AG20443 (cell line): ENCODE results near the gene MX2.
"Not testable (repeated sequence)": the region's sequence is repeated elsewhere in the genome, so short reads cannot be mapped to it uniquely, and the experiment has no call there.

Experiments used
- DNase-seq: peaks from one replicate; pipeline ENCODE4 v3.0.0; 2012; ENCODE audit warnings: low spot score, mixed read lengths

The MX2 gene, protein sequence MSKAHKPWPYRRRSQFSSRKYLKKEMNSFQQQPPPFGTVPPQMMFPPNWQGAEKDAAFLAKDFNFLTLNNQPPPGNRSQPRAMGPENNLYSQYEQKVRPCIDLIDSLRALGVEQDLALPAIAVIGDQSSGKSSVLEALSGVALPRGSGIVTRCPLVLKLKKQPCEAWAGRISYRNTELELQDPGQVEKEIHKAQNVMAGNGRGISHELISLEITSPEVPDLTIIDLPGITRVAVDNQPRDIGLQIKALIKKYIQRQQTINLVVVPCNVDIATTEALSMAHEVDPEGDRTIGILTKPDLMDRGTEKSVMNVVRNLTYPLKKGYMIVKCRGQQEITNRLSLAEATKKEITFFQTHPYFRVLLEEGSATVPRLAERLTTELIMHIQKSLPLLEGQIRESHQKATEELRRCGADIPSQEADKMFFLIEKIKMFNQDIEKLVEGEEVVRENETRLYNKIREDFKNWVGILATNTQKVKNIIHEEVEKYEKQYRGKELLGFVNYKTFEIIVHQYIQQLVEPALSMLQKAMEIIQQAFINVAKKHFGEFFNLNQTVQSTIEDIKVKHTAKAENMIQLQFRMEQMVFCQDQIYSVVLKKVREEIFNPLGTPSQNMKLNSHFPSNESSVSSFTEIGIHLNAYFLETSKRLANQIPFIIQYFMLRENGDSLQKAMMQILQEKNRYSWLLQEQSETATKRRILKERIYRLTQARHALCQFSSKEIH

DNA sequence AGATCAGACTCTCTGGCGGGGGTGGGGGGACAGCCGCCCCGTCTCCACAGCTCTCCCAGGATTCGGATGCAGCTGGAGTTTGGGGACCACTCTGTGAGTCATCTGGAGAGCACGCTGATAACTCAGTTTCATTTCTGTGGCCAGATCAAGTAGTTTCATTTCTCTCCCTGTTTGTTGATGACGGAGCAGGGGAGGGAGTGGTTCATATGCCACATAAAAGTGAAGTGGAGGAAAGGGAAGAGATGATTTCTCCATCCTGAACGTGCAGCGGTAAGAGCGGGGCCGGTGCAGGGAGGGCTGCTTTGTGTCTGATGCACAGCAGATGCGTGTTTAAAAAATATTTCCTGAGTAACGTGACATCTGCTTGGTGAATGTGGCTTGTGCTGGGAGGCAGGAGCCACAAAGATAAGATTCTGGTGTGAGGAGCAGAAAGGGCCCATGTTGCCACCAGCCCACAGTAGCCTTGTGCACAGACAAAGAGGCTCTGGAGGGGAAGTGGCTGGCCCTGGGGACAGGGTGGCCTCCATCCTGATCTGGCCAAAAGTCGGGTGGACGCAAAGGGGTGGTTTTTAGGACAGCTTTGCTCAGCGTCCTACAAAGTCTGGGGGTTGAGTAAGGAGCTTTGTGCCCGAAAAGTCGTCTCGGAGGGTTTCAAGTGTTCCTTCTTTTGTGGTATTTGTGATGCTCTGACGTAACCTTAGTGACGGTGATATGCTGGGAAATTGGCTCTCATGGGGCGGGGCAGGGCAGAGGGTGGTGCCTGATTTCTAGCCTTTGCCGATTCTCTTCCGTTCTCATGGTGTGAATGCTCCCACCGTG is at the start of gene MX2:
TSS of gene MX2 (plus strand) at position 242 of the 819 bp plus-strand sequence. CDS start 14,880 bp downstream, outside the sequence.
- peak; percentile 85 for DNase-seq

DNA sequence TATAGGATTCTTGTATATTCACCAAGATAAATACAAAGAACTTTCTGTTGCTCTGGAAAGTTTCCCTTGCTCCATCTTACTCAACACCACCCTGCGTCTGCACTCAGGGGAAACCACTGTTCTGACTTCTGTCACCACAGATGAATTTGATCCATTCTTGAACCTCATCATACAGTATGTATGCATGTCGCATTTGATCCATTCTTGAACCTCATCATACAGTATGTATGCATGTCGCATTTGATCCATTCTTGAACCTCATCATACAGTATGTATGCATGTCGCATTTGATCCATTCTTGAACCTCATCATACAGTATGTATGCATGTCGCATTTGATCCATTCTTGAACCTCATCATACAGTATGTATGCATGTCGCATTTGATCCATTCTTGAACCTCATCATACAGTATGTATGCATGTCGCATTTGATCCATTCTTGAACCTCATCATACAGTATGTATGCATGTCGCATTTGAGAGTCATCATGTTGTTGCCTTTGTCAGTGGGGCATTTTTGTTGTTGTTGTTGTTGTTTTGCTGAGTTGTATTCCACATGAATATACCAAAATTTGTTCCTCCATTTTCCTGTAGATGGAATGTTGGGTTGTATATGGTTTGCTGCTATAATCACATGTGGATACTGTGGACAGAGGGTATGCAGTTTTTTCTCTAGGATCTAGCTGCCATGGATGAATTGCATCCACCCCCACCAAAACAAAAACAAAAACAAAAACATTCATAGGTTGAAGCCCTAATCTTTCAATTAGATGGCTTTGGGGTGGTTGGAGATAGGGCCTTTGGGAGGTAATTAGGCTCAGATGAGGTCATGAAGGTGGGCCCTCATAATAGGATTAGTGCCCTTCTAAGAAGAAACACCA is 48.3 kb upstream of the MX2 start:
- DNase-seq: not testable (repeated sequence)

DNA sequence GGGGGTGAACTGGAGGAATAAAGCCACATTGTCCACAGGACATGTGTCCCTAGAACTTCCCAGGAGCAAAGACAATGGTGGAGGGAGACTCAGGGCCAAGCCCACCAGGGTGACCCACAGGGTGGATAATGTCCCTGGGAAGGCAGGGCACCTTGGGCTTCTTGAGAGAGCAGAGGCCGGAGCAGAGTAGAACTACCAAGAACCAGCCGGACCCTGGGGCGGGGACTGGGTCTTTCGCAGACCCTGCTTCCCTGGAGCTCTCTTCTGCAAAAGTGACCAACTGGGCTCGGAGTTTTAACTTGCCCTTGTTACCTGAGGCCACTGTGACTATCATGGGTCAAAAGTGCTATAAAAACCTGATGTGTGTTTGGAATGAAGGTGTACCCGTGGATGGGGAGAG is 46.1 kb upstream of the MX2 start:
- DNase-seq: no peak

DNA sequence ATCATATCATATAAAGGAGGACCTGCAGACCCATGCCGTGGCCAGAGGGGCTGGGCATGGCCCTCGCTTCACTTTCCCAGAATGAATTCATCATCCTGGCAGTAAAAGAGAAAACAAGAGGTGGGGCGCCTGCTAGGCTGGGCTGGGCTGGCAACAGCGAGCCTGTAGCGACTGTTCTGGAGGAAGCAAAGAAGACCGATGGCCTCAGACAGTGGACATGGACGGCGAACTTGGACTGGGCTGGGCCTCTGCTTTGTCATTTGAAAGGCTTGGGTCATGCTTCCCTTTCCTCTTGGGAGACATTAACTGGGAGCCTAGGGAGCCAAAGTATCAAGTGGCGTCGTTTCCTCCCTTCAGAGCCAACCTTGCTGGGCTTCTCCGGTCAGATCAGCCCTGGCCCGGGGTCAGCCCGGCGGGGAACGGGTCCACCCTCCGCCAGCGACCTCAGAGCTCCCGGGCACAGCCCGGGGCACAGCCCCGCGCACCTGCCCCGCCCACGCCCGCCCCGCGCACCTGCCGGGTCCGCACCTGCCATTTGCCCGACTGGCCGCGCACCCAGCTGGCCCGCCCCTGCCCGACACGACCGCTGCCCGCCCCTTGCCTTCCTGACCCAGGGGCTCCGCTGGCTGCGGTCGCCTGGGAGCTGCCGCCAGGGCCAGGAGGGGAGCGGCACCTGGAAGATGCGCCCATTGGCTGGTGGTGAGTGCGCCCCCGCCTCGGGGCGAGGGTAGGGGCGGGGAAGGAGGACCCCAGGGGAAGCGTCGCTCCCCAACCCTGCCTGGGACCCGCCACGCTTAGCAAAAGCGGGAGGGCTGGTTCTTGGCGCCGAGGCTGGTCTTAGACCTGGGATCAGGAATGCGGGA is 45.4 kb upstream of the MX2 start, which contains the start of gene FAM3B:
TSS of gene FAM3B (plus strand) at position 602 of the 863 bp plus-strand sequence. CDS start at position 681, 79 bp downstream.
- no peak for DNase-seq

DNA sequence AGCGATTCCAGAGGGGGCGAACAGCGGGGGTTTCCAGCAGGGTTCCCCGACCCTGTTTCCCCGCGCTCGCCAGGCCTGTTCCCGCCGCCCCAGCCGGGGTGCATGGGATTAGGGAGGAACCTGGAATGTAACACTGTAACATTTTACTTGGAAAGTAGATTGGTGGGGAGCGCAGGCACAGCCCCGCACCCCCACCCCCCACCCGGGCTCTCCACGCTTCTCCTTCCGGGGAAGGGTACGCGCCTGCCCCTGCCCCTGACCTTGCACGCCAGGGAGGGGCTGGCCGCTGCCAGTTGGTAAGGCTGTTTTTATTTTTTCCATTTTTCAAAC is 44.8 kb upstream of the MX2 start:
- DNase-seq: no peak

DNA sequence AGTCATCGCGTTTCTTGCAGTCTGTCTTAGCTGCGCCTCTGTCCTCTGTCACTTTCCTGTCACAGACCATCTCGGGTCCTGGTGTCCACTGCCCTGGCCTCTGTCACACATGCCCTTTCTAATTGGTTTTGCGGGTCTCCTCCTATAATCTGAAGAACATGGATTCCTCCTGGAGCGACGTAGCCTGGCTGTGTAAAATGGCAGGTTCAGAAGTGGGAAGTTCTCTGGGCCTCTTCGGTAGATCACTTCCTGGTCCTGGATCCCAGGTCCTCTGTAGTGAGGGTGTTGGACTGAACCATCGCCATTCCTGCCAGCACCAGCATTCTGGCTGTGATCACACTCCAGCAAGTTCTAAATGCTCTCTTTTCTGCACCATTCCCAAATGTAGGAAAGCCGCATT is 44.4 kb upstream of the MX2 start:
- DNase-seq: no peak

DNA sequence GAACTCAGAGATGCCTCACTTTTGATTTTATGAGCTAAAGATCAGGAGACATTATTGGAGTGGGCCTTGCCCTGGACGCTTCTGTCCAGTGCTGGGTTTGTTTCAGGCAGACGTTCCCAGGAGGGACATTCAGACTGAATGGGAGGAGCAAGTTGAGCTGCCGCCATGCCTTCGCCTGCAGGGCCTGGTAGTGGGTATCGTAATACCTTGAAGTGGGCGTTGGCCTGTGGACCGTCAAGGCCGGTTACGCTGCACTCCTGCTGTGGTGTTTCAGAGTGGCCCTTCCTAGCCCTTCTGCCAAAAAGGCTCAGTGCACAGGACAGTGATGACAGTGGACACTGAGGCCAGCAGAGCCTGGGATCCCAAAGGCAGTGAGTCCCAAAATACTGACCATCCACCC is 43.6 kb upstream of the MX2 start:
- no peak for DNase-seq

DNA sequence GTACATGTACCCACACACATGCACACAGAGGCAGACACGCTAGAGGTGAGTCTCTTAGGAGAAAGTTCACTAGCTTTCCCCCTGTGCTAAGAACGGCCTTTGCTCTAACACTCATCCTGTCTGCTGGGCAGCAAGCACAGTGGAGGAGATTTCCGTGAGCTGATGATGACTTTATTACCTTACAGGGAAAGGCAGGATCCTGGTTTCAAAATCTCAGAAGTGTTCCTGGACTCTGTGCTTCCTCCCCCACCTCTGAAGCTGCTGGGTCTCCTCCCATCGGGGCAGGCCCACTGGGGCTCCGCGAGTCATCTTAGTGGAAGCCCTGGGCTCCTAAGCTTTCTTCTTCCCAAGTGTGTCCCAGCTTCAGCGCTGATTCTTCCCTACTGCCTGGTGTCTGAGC is 42.6 kb upstream of the MX2 start:
- no peak for DNase-seq

DNA sequence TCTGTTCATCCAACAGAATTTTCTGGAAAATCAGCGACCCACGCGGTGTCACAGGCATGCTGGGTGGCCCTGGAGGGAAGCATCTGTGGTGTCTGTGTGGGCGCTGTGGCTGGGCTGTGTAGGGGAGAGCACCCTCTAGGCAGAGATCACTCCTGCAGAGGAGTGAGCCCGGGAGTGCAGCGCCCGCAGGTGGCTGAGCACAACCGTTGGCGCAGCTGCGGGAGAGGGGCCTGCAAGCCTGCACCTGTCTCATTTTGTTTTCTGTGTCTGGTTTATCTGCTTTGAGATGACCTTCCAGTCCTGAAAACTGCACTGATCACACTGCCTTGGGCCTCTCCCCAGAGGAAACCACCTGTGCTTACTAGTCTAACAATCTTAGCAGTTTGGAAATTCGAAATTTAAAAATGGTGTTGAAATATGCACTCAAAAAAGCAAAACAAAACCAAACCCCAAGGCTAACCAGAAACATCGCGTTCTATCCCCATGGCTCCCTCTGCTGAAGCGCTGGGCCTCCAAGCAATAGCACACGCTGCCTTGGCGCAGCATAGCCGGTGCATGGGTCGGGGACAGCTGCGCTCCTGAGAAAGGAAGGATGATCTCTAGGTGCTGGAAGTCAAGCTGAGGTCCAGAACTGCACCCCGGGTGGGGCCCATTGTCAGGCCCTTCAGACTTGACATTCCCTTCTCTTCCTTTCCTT is 40.5 kb upstream of the MX2 start:
- no peak for DNase-seq

DNA sequence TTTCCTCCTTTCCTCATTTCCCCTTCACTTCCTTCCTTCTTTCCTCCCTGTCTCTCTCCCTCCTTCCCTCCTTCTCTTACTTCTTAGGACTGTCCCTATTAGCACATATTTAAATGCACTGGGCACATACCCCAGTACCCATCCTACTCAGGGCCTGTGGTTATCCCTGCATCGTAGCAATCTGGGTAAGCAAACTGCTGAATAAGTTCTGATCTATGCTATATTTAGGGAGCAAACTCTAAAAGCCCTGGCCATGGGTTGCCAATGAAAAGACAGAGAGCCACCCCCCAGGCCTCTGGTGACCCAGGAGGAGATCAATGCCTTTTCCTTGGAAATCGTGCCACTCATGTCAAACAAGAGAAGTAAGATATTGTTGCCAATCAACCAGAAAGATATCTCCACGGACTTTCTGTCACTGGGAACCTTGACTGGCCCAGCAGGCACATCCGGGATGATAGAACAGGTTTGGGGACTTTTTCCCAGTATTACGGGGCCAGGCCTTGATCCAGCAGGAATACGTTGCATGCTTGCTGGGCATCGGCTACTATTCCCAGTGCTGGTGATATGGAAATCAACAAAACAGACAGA is 39.8 kb upstream of the MX2 start:
- DNase-seq: no peak

DNA sequence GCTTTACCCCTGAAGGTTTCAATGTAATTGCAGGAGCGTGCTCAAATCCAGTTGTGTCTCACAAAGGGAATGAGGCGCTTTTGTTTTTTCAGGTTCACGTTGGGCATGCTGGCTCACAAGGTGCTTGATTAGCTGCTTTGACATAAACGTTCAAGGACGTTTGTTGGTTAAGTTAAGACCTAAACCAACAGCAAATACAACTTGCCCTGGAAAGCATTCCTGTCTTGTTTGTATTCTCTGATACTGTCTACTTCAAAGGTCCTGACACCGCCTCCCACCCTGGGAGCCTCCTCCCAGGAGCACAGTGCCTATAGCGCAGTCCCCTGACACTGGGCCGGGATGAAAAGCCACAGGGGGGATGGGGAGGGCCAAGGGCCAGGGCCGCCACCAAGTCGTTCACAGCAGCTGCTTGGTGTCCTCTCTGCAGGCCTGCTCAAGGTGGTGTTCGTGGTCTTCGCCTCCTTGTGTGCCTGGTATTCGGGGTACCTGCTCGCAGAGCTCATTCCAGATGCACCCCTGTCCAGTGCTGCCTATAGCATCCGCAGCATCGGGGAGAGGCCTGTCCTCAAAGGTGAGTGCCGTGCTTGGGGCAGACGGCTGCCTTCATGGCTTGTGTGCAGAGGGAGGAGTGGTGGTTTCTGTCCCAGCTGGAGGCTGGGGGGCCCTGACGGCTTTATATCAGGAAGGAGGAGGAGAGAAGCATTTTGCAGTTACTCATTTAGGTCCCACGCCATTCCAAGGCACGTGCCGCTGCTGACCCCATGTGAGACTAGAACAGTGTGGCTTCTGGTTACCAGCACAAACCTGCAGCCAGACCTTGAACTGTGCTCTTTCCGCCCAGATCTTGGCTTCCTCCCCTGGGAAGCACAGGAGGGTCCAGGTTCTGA is 39.1 kb upstream of the MX2 start:
- no peak for DNase-seq

DNA sequence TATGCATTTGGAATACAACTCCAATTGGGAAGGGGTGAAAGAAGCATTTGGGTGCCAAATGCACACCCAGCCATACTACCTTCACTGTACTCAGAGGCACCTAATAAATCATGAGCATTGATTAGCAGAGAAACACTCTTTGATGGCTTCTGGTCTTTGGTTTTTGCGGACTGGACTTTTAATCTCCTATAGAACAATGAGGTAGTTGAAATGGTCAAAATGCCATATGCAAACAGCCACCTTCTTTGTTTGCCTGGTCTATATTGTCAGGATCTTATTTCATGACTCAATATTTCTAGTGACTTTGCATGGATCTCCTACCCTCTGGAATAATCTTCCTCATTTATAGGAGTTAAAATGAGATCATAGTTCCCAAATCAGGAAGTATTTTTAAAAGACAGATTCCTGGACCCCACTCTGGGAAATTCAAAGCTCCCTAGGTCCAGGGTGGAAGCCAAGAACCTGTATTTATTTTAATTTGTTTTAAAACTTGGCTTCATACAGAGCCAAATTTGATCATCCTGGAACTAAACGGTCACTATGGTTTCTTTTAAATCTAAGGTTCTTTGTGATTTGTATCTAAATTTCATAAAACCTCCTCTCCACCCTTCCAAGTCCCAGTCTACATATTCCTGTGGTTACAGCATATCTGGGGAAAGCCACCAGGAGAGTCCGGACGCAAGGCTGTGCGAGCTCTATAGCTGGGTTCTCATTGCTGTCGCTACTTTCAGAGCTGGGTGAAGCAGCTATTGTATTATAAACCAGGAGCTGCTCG is 36.5 kb upstream of the MX2 start:
- DNase-seq: no peak

DNA sequence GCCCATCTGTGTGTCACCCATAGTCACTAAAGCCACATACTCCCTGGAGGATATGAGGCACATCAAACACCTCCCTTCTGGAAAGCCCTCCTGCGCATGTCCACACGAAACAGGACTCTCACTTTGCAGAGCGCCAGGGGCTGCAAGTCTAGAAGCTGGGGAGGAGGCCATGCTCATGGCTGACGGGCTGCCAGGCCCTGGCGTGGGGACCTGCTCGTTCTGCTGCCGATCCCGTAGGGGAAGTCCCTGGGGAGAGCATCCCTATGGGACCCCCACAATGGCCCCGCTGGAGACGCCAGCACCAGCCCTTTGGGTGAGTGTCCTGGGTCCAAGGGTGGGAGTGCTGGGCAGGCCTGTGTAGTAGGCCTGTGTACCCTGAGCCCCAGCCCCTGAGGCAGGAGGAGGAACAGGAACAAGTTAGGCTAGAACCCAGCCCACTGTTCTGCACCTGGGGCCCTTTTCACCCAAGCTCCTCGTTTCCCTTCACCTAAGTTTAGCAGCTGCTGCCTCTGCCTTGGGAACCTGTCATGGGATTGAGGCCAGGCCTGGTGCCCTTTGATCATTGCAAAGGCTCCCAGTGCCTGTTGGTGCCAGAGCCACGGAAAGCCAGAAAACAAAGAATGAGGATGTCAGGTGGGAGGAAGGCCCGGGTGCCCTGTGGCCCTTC is 35.3 kb upstream of the MX2 start:
- no peak for DNase-seq

DNA sequence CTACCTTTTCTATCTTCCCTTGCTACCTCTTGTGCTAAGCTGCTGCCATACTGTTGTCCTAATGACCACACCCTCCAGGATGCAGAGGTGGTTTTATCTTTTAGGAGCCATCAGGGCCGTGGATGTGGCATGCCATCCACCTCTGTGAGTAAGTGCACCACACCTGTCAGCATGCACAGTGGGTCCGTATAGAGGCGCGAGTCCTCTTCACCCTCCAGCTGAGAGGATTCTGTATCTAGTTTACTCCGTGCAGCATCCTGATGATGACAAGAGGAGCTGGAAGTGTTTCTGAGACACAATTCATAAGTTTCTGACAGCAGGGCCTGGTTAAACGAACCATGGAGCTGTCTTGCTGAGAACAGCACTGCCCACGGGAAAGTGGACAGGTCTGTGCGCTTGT is 34.1 kb upstream of the MX2 start:
- no peak for DNase-seq

DNA sequence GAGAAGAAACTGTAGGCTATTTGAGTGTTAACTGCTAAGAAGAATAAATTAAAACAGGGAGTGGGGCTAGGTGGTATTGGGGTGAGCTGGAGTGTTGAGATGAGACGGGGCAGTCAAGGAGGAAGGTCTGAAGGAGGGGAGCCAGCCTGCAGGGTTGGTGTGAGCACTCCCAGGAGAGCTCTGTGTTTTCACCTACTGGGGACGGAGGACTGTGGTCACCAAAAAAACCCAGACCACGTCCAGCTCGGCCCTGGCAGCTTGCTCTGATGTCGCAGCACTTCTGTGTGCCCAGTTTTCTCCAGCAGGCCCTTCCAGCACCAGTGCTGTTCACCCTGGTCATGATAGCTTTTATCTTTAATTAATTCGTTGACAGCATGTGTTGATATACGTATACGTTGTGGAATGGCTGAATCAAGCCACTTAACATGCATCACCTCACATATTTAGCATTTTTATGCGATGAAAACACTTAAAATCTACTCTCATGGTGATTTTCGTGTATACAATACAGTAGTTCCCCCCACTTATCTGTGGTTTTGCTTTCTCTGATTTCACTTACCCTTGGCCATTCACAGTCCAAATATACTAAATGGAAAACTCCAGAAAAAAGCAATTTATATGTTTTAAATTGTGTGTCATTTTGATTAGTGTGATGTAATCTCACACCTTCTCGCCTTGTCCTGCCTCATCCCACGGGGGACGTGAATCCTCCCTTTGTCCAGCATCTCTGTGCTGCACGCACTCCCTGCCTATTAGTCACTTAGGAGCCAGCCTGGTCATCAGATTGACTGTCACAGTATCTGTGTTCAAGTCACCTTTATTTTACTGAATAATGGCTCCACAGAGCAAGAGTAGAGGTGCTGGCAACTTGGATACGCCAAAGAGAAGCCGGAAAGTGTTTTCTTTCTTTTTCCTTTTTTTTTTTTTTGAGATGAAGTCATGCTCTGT is 32.9 kb upstream of the MX2 start:
- no peak for DNase-seq

DNA sequence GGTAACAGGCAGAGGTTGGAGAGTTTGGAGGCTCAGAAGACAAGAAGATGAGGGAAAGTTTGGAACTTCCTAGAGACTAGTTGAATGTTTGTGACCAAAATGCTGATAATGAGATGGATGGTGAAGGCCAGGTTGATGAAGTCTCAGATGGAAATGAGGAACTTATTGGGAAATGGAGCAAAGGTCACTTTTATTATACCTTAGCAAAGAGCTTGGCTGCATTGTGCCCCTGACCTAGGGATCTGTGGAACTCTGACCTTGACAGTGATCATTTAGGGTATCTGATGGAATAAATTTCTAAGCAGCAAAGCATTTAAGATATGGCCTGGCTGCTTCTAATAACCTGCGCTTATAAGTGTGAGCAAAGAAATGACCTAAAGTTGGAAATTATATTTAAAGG is 28.1 kb upstream of the MX2 start:
- no peak for DNase-seq
